Endothelial cell of umbilical vein (primary cell): Measurements from ENCODE around the gene ZBTB32. TPM values are rescaled to one million over a fixed set of nuclear protein-coding genes. Genes with fewer than 3 reads are reported as not detected.

Experiments
- BruUV-seq: library from RNA; stranded (reverse); fragments of 400-500 nt; replicated peaks from 2 replicates; lab custom pipeline; 2021; lab: Mats Ljungman, UMichigan
- CTCF ChIA-PET: fragments of 300-600, 350-600 bp; sonication (Branson Sonifier 250); formaldehyde crosslinking; loops from one replicate; lab custom pipeline; 2021; ENCODE audit warnings: antibody characterized with exemption, inconsistent platforms; lab: Charles Lee
- POLR2A ChIA-PET: fragments of 300-600, 350-600 bp; sonication (Branson Sonifier 250); formaldehyde crosslinking; loops from one replicate; lab custom pipeline; 2021; ENCODE audit warnings: antibody characterized with exemption, inconsistent platforms; lab: Charles Lee
- DNase-seq: peaks from one replicate; pipeline ENCODE4 v3.0.0-alpha.2; 2011; ENCODE audit warnings: low read depth, low spot score
- FAIRE-seq: peaks from 2 replicates; lab custom pipeline; 2011; peaks lifted over from hg19 to GRCh38; lab: Jason Lieb, UNC
- H2AFZ ChIP-seq: 2 replicates; pipeline ENCODE4 v1.6.0; 2012; ENCODE audit warnings: low read depth, low read length, control low read depth, inconsistent platforms
- H3K27ac ChIP-seq: 2 replicates; pipeline ENCODE4 v1.5.1; 2011; ENCODE audit warnings: low read depth, mild to moderate bottlenecking, control low read depth, low read length, moderate library complexity; ENCODE audit not compliant: insufficient read depth
- H3K27me3 ChIP-seq, 2 experiments: 2 replicates each; pipeline versions ENCODE4 v1.6.0 to v1.6.1; 2011; ENCODE audit warnings: low read length in 2 of 2, mixed read lengths in 1 of 2; ENCODE audit not compliant: control insufficient read depth in 2 of 2, insufficient read depth in 2 of 2
- H3K36me3 ChIP-seq, 2 experiments: 2 replicates in 1 of 2; 3 replicates in 1 of 2; pipeline ENCODE4 v1.5.1; 2011; ENCODE audit warnings: low read length in 2 of 2, mild to moderate bottlenecking in 1 of 2, moderate library complexity in 1 of 2; ENCODE audit not compliant: control insufficient read depth in 2 of 2, insufficient read depth in 2 of 2; ENCODE audit errors: extremely low read depth in 1 of 2
- H3K4me1 ChIP-seq: 3 replicates; pipeline ENCODE4 v1.5.1; 2011; ENCODE audit warnings: mild to moderate bottlenecking, low read length; ENCODE audit not compliant: control insufficient read depth, insufficient read depth; ENCODE audit errors: extremely low read depth
- H3K4me2 ChIP-seq: 2 replicates; pipeline ENCODE4 v1.6.1; 2011; ENCODE audit warnings: low read length, control low read depth, mixed read lengths; ENCODE audit not compliant: insufficient read depth
- H3K4me3 ChIP-seq, 3 experiments: fragments of 200-600 bp in 1 of 3; sonication (generic), shearing (Covaris generic) in 1 of 3; replicated peaks in 1 of 3; 2 replicates each; pipeline ENCODE4 v1.5.1; 2011 to 2016; ENCODE audit warnings: control low read depth in 3 of 3, low read length in 3 of 3, mild to moderate bottlenecking in 2 of 3, inconsistent platforms in 1 of 3, low read depth in 1 of 3, moderate library complexity in 1 of 3; ENCODE audit not compliant: insufficient read depth in 1 of 3
- H3K79me2 ChIP-seq: 2 replicates; pipeline ENCODE4 v1.6.0; 2012; ENCODE audit warnings: low read length, inconsistent platforms; ENCODE audit not compliant: control insufficient read depth, insufficient read depth
- H3K9ac ChIP-seq: replicated peaks from 2 replicates; pipeline ENCODE3; 2011; ENCODE audit warnings: low read length, control low read depth; ENCODE audit not compliant: insufficient read depth; ENCODE audit errors: extremely low read depth
- H3K9me1 ChIP-seq: replicated peaks from 3 replicates; pipeline ENCODE4 v1.6.0; 2011; ENCODE audit warnings: mild to moderate bottlenecking, low read length; ENCODE audit not compliant: control insufficient read depth, insufficient read depth; ENCODE audit errors: extremely low read depth
- H3K9me3 ChIP-seq: replicated peaks from 2 replicates; pipeline ENCODE4 v1.5.1; 2012; ENCODE audit warnings: low read length, inconsistent platforms; ENCODE audit not compliant: control insufficient read depth, insufficient read depth
- H4K20me1 ChIP-seq: replicated peaks from 2 replicates; pipeline ENCODE3; 2011; ENCODE audit warnings: mild to moderate bottlenecking, low read length; ENCODE audit not compliant: control insufficient read depth, insufficient read depth; ENCODE audit errors: extremely low read depth
- EZH2 ChIP-seq: IDR thresholded peaks from 2 replicates; pipeline ENCODE4 v1.6.1; 2012; ENCODE audit warnings: borderline replicate concordance, low read depth, mild to moderate bottlenecking, moderate library complexity, low read length, inconsistent platforms; ENCODE audit not compliant: severe bottlenecking
- FOS ChIP-seq: IDR thresholded peaks from 2 replicates; pipeline ENCODE4 v1.6.1; 2011; ENCODE audit warnings: mild to moderate bottlenecking, low read length, moderate library complexity, borderline replicate concordance; ENCODE audit not compliant: insufficient read depth
- GATA2 ChIP-seq: IDR thresholded peaks from 2 replicates; pipeline ENCODE4 v1.7.0; 2011; ENCODE audit warnings: low read depth, mild to moderate bottlenecking, moderate library complexity, mixed read lengths, low read length; ENCODE audit not compliant: insufficient read length, insufficient read depth
- JUN ChIP-seq: IDR thresholded peaks from 2 replicates; pipeline ENCODE4 v1.6.1; 2011; ENCODE audit warnings: borderline replicate concordance, low read depth; ENCODE audit not compliant: insufficient read length, insufficient read depth
- MAX ChIP-seq: IDR thresholded peaks from 2 replicates; pipeline ENCODE4 v1.6.1; 2011; ENCODE audit not compliant: insufficient read depth, insufficient read length
- MYC ChIP-seq: IDR thresholded peaks from one replicate; pipeline ENCODE4 v1.6.1; 2011; ENCODE audit warnings: mild to moderate bottlenecking, low read depth, low read length
- POLR2A ChIP-seq: IDR thresholded peaks from 2 replicates; pipeline ENCODE4 v1.6.1; 2012; ENCODE audit warnings: low read depth, mild to moderate bottlenecking, control low read depth, low read length
- POLR2AphosphoS5 ChIP-seq: IDR thresholded peaks from 2 replicates; pipeline ENCODE4 v1.6.1; 2012; ENCODE audit warnings: low read depth, mild to moderate bottlenecking, control low read depth, low read length, moderate library complexity; ENCODE audit not compliant: insufficient read depth
- dilution Hi-C: fragments of 300-500 bp; cut with MboI; formaldehyde crosslinking; loops from one replicate; pipeline ENCODE4 v1.15.0; 2019; ENCODE audit warnings: low sequenced_read_pairs; ENCODE audit not compliant: extremely low pct_ligation_motif_present
- intact Hi-C: fragments of 100-400 bp; cut with micrococcal nuclease; formaldehyde crosslinking; loops from one replicate; pipeline ENCODE4 v1.10.0; 2022
- polyA plus RNA-seq, 4 experiments: library from polyadenylated mRNA; depleted of rRNA in 3 of 4; stranded (reverse) in 3 of 4; unstranded in 1 of 4; fragments of >200 nt; gene quantifications; 2 replicates each; pipeline versions ENCODE4 v1.2.1 to v1.2.3, GENCODE V29; 2011 to 2012; ENCODE audit warnings: missing spikeins in 1 of 4
- total RNA-seq: library from RNA; stranded (reverse); gene quantifications from 2 replicates; pipeline ENCODE4 v1.2.3, GENCODE V29; 2021
- TF ChIP-seq, protein P1 (sequence below), 2 donors: IDR thresholded peaks; 1 replicate in 1 of 2; 2 replicates in 1 of 2; pipeline ENCODE4 v1.5.1; 2011; ENCODE audit warnings: low read length in 2 of 2, mild to moderate bottlenecking in 2 of 2, moderate library complexity in 2 of 2, control low read depth in 1 of 2, inconsistent platforms in 1 of 2, low read depth in 1 of 2; ENCODE audit not compliant: insufficient read depth in 1 of 2; ENCODE audit errors: extremely low read depth in 1 of 2

The ZBTB32 gene
- total and polyA plus RNA-seq, 2 donors (not counting 3 experiments of a cell fraction or from before 2014, with no cell fraction given): not detected

DNA sequence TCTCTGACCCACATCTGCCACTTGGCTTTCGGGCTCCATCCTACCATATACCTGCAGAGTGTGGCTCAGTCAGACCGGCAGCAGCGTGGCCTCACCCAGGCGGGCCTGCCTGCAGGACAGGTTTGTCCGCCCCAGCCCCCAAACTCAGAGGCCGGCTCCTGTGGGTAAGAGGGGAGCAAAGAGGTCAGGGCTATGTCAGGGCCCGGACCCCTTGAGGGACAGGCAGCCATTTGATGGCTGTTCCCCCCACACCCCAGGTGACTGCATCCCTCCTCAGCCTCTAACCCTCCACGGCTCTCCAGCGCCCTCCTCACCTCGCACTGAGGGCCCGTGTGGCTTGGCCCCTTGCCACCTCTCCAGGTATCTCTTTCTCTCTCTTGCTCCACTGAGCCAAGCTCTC is 12.3 kb upstream of the ZBTB32 start:
- Histone ChIP-seq H3K9me3 (no peaks in the 10 kb centered on the region), H3K27me3 (no peaks in the 10 kb centered on the region), H3K9me1 (no peaks in the 10 kb centered on the region), H3K4me1 (no peaks in the 10 kb centered on the region), H3K4me3 (no peak overlapping the region), H2AFZ (no peak overlapping the region), H3K9ac (no peak overlapping the region), H3K36me3 (no peaks in the 10 kb centered on the region), H3K4me2 (no peak overlapping the region), H3K79me2 (no peaks in the 10 kb centered on the region), H3K27ac (no peak overlapping the region), H4K20me1 (no peaks in the 10 kb centered on the region)
- FAIRE-seq (no peak), DNase-seq (no peak)
- dilution Hi-C loops (no loop called here), intact Hi-C loops (loop anchor here (5.0 kb wide), 1 partner anchor 145 kb away; the partner anchor contains the start of gene TMEM147)
- POLR2A ChIA-PET: no interaction called here
- BruUV-seq: no TSS peak
- CTCF ChIA-PET: interaction anchor here (2.9 to 6.8 kb wide), 2 partner anchors 11 to 128 kb away, joined by 12 to 54 read pairs; no protein-coding TSS in a partner anchor
- TF ChIP-seq GATA2 (no peak), POLR2AphosphoS5 (no peak), POLR2A (no peak), MYC (no peak), JUN (no peak), EZH2 (no peak), FOS (no peak), MAX (no peak)
- TF ChIP-seq, protein P1, sequence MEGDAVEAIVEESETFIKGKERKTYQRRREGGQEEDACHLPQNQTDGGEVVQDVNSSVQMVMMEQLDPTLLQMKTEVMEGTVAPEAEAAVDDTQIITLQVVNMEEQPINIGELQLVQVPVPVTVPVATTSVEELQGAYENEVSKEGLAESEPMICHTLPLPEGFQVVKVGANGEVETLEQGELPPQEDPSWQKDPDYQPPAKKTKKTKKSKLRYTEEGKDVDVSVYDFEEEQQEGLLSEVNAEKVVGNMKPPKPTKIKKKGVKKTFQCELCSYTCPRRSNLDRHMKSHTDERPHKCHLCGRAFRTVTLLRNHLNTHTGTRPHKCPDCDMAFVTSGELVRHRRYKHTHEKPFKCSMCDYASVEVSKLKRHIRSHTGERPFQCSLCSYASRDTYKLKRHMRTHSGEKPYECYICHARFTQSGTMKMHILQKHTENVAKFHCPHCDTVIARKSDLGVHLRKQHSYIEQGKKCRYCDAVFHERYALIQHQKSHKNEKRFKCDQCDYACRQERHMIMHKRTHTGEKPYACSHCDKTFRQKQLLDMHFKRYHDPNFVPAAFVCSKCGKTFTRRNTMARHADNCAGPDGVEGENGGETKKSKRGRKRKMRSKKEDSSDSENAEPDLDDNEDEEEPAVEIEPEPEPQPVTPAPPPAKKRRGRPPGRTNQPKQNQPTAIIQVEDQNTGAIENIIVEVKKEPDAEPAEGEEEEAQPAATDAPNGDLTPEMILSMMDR (IDR thresholded peaks at IDR 0.05; ENCODE audit: extremely low read depth in 1 of 2, insufficient read depth in 1 of 2, low read depth in 1 of 2, low read length in 2 of 2): no peak
